Subcutaneous abdominal adipose tissue (tissue), 5 donors: Measurements from ENCODE around the gene CHD6.

Source experiments
- H3K27ac ChIP-seq: one replicate; pipeline ENCODE4 v1.7.0; 2013; ENCODE audit warnings: low read depth, mild to moderate bottlenecking, inconsistent platforms, low read length, moderate library complexity
- H3K27me3 ChIP-seq, 5 donors: one replicate each; pipeline ENCODE4 v1.7.0; 2013; ENCODE audit warnings: low read length in 5 of 5, inconsistent platforms in 1 of 5; ENCODE audit not compliant: control insufficient read depth in 5 of 5, insufficient read depth in 4 of 5
- H3K36me3 ChIP-seq, 5 donors: one replicate each; pipeline ENCODE4 v1.7.0; 2013; ENCODE audit warnings: low read length in 5 of 5; ENCODE audit not compliant: control insufficient read depth in 5 of 5, insufficient read depth in 5 of 5
- H3K4me1 ChIP-seq, 5 donors: one replicate each; pipeline ENCODE4 v1.7.0; 2013; ENCODE audit warnings: low read length in 5 of 5, mild to moderate bottlenecking in 3 of 5, moderate library complexity in 1 of 5; ENCODE audit not compliant: control insufficient read depth in 5 of 5, insufficient read depth in 5 of 5
- H3K4me3 ChIP-seq, 5 donors: one replicate each; pipeline ENCODE4 v1.7.0; 2013; ENCODE audit warnings: low read length in 5 of 5, low read depth in 1 of 5
- H3K9ac ChIP-seq, 5 donors: one replicate each; pipeline ENCODE4 v1.7.0; 2013; ENCODE audit warnings: low read length in 5 of 5, mild to moderate bottlenecking in 4 of 5, moderate library complexity in 3 of 5
- H3K9me3 ChIP-seq, 5 donors: one replicate each; pipeline ENCODE4 v1.7.0; 2013; ENCODE audit warnings: low read length in 5 of 5; ENCODE audit not compliant: control insufficient read depth in 5 of 5
- donor health status: healthy.
- donor health status: healthy.
- donor health status: healthy.
- donor health status: healthy.
- donor health status: healthy.

The CHD6 gene

GRCh38 chr20:41587956-41588355 lies 30.2 kb downstream of the CHD6 start:
- Histone ChIP-seq H3K27me3 (no peaks in the 10 kb centered on the region), H3K27ac (no peak overlapping the region), H3K9me3 (peaks cover 0 to 25% (median 20%) of the 10 kb centered on the region in 5 donors)

DNA sequence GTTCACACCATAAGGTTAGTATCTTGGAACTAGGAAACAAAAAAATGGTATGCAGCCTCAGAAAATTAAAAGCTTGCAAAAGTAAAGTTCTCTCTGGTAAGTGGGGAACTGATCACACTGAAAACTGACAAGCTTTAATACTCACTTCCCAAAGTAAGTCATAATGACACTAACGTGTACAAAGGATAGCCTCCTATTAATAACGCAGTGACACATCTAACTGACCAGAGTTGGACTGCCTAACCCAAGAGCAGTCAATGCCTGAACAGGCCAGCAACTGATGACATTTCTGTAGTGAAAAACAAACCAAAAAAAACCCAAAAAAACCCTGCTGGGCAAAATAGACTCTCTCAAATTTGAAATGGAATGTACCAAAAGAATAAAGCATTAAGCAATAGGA lies 30.7 kb downstream of the CHD6 start:
- Histone ChIP-seq H3K4me3 (no peak overlapping the region), H3K27ac (no peak overlapping the region), H3K9ac (no peak overlapping the region), H3K27me3 (no peaks in the 10 kb centered on the region), H3K4me1 (peaks cover 0 to 2% (median 0%) of the 10 kb centered on the region in 5 donors), H3K36me3 (peaks cover 0 to 4% (median 0%) of the 10 kb centered on the region in 5 donors), H3K9me3 (peaks cover 0 to 25% (median 20%) of the 10 kb centered on the region in 5 donors)

More at GRCh38 chr20:41587956-41588355, 30.2 kb downstream of the CHD6 start:
- Histone ChIP-seq H3K36me3 (peaks cover 0 to 4% (median 0%) of the 10 kb centered on the region in 5 donors), H3K4me3 (no peak overlapping the region), H3K9ac (no peak overlapping the region), H3K4me1 (peaks cover 0 to 4% (median 0%) of the 10 kb centered on the region in 5 donors)

DNA sequence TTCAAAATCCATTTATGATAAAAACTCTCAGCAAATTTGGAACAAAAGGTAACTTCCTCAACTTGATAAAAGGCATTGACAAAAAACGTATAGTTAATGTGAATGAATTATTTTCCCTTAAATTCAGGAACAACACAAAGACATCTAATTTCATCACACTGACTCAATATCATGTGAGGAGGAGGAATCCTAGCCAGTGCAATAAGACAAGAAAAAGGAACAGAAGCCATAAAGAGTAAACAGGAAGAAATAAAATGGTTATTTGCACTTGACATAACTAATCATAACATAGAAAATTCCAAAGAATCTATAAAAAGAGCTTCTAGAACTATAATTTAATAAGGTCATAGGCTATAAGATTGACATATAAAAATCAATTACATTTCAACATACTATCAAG lies 31.4 kb downstream of the CHD6 start:
- peaks cover 0 to 4% (median 0%) of the 10 kb centered on the region in 5 donors for H3K36me3 ChIP-seq
- no peaks in the 10 kb centered on the region for H3K4me1 ChIP-seq
- H3K9me3 ChIP-seq: peaks cover 0 to 25% (median 20%) of the 10 kb centered on the region in 5 donors
- no peak overlapping the region for H3K9ac ChIP-seq
- no peak overlapping the region for H3K27ac ChIP-seq
- no peak overlapping the region for H3K4me3 ChIP-seq
- H3K27me3 ChIP-seq: no peaks in the 10 kb centered on the region

GRCh38 chr20:41580350-41580749 lies 37.8 kb downstream of the CHD6 start:
- no peak overlapping the region for H3K4me3 ChIP-seq
- H3K9me3 ChIP-seq: no peaks in the 10 kb centered on the region
- H3K36me3 ChIP-seq: no peaks in the 10 kb centered on the region
- H3K27me3 ChIP-seq: no peaks in the 10 kb centered on the region
- H3K4me1 ChIP-seq: peaks cover 0 to 4% (median 0%) of the 10 kb centered on the region in 5 donors
- no peak overlapping the region for H3K9ac ChIP-seq
- H3K27ac ChIP-seq: no peak overlapping the region

- Histone ChIP-seq H3K27ac (no peak overlapping the region), H3K9ac (no peak overlapping the region), H3K9me3 (no peaks in the 10 kb centered on the region), H3K4me1 (peaks cover 0 to 22% (median 8%) of the 10 kb centered on the region in 5 donors), H3K36me3 (no peaks in the 10 kb centered on the region), H3K27me3 (no peaks in the 10 kb centered on the region), H3K4me3 (no peak overlapping the region)
Observed at GRCh38 chr20:41577129-41578009, 40.8 kb downstream of the CHD6 start.

GRCh38 chr20:41575412-41575811 lies 42.8 kb downstream of the CHD6 start:
- Histone ChIP-seq H3K36me3 (no peaks in the 10 kb centered on the region), H3K9ac (no peak overlapping the region), H3K27ac (no peak overlapping the region), H3K4me3 (no peak overlapping the region), H3K4me1 (peaks cover 0 to 27% (median 13%) of the 10 kb centered on the region in 5 donors), H3K27me3 (no peaks in the 10 kb centered on the region), H3K9me3 (peaks cover 0 to 2% (median 0%) of the 10 kb centered on the region in 5 donors)

GRCh38 chr20:41574802-41575389 lies 43.3 kb downstream of the CHD6 start:
- Histone ChIP-seq H3K4me1 (peaks cover 0 to 27% (median 13%) of the 10 kb centered on the region in 5 donors), H3K27me3 (no peaks in the 10 kb centered on the region), H3K9me3 (peaks cover 0 to 2% (median 0%) of the 10 kb centered on the region in 5 donors), H3K9ac (no peak overlapping the region), H3K4me3 (no peak overlapping the region), H3K36me3 (no peaks in the 10 kb centered on the region), H3K27ac (no peak overlapping the region)

- no peak overlapping the region for H3K9ac ChIP-seq
- H3K4me1 ChIP-seq: peaks cover 0 to 23% (median 13%) of the 10 kb centered on the region in 5 donors
- peak overlapping the region in 1 of 5 donors; percentile 20 for H3K4me3 ChIP-seq
- H3K9me3 ChIP-seq: peaks cover 0 to 2% (median 0%) of the 10 kb centered on the region in 5 donors
- no peak overlapping the region for H3K27ac ChIP-seq
- H3K36me3 ChIP-seq: no peaks in the 10 kb centered on the region
- no peaks in the 10 kb centered on the region for H3K27me3 ChIP-seq
Observed at GRCh38 chr20:41573955-41574354, 44.2 kb downstream of the CHD6 start.

- Histone ChIP-seq H3K36me3 (peaks cover 0 to 3% (median 0%) of the 10 kb centered on the region in 5 donors), H3K9ac (no peak overlapping the region), H3K9me3 (peaks cover 0 to 2% (median 0%) of the 10 kb centered on the region in 5 donors), H3K4me3 (no peak overlapping the region), H3K27ac (no peak overlapping the region), H3K4me1 (peaks cover 0 to 23% (median 13%) of the 10 kb centered on the region in 5 donors), H3K27me3 (no peaks in the 10 kb centered on the region)
Observed at GRCh38 chr20:41572010-41572572, 46.1 kb downstream of the CHD6 start.

GRCh38 chr20:41571006-41571405 lies 47.2 kb downstream of the CHD6 start:
- peaks cover 0 to 23% (median 11%) of the 10 kb centered on the region in 5 donors for H3K4me1 ChIP-seq
- H3K4me3 ChIP-seq: no peak overlapping the region

More at GRCh38 chr20:41571006-41571405, 47.2 kb downstream of the CHD6 start:
- H3K36me3 ChIP-seq: peaks cover 0 to 4% (median 0%) of the 10 kb centered on the region in 5 donors
- H3K27me3 ChIP-seq: no peaks in the 10 kb centered on the region
- peaks cover 0 to 2% (median 0%) of the 10 kb centered on the region in 5 donors for H3K9me3 ChIP-seq
- no peak overlapping the region for H3K27ac ChIP-seq
- no peak overlapping the region for H3K9ac ChIP-seq
